Stomach (tissue), 9 donors: ENCODE data around the gene NUP153. TPM values are rescaled to one million over a fixed set of nuclear protein-coding genes. Genes with fewer than 3 reads are reported as not detected.

ENCODE experiments used
- DNase-seq, 2 donors: peaks; one replicate each; pipeline versions ENCODE4 v3.0.0 to v3.0.0-alpha.2; 2013 to 2019
- H3K27ac ChIP-seq, 5 donors: fragments of 200-600 bp in 4 of 5; sonication (generic) in 4 of 5; one replicate each; pipeline ENCODE4 v1.5.1; 2013 to 2019; ENCODE audit warnings: mild to moderate bottlenecking in 1 of 5, moderate library complexity in 1 of 5
- H3K27me3 ChIP-seq, 3 donors: fragments of 200-600 bp; sonication (generic); one replicate each; pipeline ENCODE4 v1.5.1; 2017 to 2019; ENCODE audit warnings: mixed run types in 1 of 3
- H3K36me3 ChIP-seq, 4 donors: fragments of 200-600 bp; sonication (generic); 1 replicate in 3 of 4; 2 replicates in 1 of 4; pipeline ENCODE4 v1.5.1; 2016 to 2019
- H3K4me1 ChIP-seq, 4 donors: fragments of 200-600 bp; sonication (generic); one replicate each; pipeline ENCODE4 v1.5.1; 2016 to 2019
- H3K4me3 ChIP-seq, 4 donors: fragments of 200-600 bp; sonication (generic) in 3 of 4; one replicate each; pipeline ENCODE4 v1.5.1; 2016 to 2019; ENCODE audit warnings: mild to moderate bottlenecking in 1 of 4
- H3K9me3 ChIP-seq, 4 donors: fragments of 200-600 bp; sonication (generic); one replicate each; pipeline ENCODE4 v1.5.1; 2016 to 2019
- EP300 ChIP-seq: sonication (generic); formaldehyde crosslinking; IDR thresholded peaks from one replicate; pipeline ENCODE4 v1.6.1; 2017; ENCODE audit warnings: antibody characterized with exemption
- POLR2A ChIP-seq, 4 donors: fragments of 450-650 bp; IDR thresholded peaks; one replicate each; pipeline ENCODE4 v1.6.1; 2016; ENCODE audit warnings: antibody characterized with exemption in 4 of 4, control low read depth in 2 of 4, mild to moderate bottlenecking in 1 of 4, moderate library complexity in 1 of 4
- POLR2AphosphoS5 ChIP-seq, 3 donors: sonication (generic); formaldehyde crosslinking; IDR thresholded peaks; one replicate each; pipeline ENCODE4 v1.6.1; 2016; ENCODE audit warnings: antibody characterized with exemption in 3 of 3
- WGBS, 5 donors: extraction: QIAGEN DNeasy Blood & Tissue Kit in 3 of 5; methylation state at CpG; one replicate each; pipeline versions ENCODE4 v1.1.5 to v1.1.7; 2013 to 2018; 5-methylcytosine and 5-hydroxymethylcytosine counted together
- intact Hi-C: fragments of 100-400 bp; cut with DNase I; formaldehyde crosslinking; loops from one replicate; pipeline ENCODE4 v1.15.1; 2023; ENCODE audit warnings: low total_unique reads
- polyA plus RNA-seq, 3 donors: library from polyadenylated mRNA; stranded (reverse); fragments of 200-250 nt; gene quantifications; one replicate each; pipeline ENCODE4 v1.2.3, GENCODE V29; 2013
- total RNA-seq, 5 donors: library from RNA; depleted of rRNA; stranded (reverse); fragments of >200 nt; gene quantifications; one replicate each; pipeline versions ENCODE4 v1.1.0 to v1.2.3, GENCODE V29; 2014 to 2016
- TF ChIP-seq, protein P1 (sequence below), 7 experiments: fragments of 450-650 bp in 4 of 7; fragments of 200-600 bp in 3 of 7; sonication (generic) in 3 of 7; IDR thresholded peaks; one replicate each; pipeline ENCODE4 v1.5.1; 2016 to 2019; ENCODE audit warnings: antibody characterized with exemption in 7 of 7, control low read depth in 2 of 7, mild to moderate bottlenecking in 1 of 7
- donor health status: healthy with polysubstance abuse.
- donor health status: Bipolar disorder and iron deficiency.
- donor health status: healthy.

NUP153 gene
- total and polyA plus RNA-seq, 8 donors, result 5.2 to 50.5 (median 18.2) TPM

DNA sequence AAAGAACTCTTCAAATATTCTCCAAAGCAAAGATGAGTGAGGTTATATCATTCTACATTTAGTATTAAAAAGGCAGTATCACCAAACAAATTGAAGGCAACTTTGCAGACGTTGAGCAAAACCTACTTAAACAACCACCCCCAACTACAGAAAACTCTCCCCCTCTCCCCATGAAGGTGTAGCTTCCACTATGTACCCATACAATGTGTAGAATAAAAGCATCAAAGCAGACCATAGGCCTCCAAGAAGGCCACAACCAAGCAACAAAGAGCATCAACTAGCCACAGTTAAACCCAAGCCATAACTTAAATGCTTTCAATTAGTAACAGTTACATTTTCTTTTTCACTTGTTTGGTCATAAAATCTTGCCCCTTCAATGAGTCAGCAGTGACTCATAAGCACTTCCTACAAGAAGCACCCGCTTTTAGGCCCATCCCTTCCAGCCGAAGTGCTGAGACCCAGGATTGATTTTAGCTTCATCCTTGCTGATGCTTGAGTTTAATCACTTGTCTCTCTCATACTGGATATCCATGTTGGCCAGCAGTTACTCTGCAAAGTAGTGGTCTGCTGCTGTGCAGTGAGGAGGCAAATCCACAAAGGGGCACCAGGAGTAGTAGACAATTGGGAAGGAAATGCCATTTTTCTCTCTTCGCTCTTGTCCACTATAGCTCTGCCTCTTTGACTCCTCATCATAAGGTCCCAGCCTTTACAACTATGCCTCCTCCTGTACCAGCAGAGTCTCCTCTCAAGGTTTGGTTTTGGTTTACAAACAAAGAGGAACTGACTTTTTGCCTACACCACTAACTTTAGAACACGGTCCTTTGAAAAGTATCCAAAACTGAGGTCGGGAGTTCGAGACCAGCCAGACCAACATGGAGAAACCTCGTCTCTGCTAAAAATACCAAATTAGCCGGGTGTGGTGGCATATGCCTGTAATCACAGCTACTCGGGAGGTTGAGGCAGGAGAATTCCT, 8.4 kb upstream of the NUP153 start:
- H3K27ac ChIP-seq, result peak overlapping the region in 1 of 5 donors; percentile 14
- intact Hi-C loops, result no loop called here
- TF ChIP-seq POLR2A (IDR thresholded peaks at IDR 0.05) (no peak), POLR2AphosphoS5 (IDR thresholded peaks at IDR 0.05) (no peak), EP300 (no peak)
- TF ChIP-seq, protein P1, sequence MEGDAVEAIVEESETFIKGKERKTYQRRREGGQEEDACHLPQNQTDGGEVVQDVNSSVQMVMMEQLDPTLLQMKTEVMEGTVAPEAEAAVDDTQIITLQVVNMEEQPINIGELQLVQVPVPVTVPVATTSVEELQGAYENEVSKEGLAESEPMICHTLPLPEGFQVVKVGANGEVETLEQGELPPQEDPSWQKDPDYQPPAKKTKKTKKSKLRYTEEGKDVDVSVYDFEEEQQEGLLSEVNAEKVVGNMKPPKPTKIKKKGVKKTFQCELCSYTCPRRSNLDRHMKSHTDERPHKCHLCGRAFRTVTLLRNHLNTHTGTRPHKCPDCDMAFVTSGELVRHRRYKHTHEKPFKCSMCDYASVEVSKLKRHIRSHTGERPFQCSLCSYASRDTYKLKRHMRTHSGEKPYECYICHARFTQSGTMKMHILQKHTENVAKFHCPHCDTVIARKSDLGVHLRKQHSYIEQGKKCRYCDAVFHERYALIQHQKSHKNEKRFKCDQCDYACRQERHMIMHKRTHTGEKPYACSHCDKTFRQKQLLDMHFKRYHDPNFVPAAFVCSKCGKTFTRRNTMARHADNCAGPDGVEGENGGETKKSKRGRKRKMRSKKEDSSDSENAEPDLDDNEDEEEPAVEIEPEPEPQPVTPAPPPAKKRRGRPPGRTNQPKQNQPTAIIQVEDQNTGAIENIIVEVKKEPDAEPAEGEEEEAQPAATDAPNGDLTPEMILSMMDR (IDR thresholded peaks at IDR 0.05), result no peak
- no peak for DNase-seq
- no peaks in the 10 kb centered on the region for H3K27me3 ChIP-seq
- H3K4me1 ChIP-seq, result no peaks in the 10 kb centered on the region
- no peaks in the 10 kb centered on the region for H3K9me3 ChIP-seq
- no peak overlapping the region for H3K4me3 ChIP-seq
- 71 to 78% (median 74%) methylated on average over 9 to 10 of the region's 10 CpGs for WGBS, 5 donors
- no peaks in the 10 kb centered on the region for H3K36me3 ChIP-seq

DNA sequence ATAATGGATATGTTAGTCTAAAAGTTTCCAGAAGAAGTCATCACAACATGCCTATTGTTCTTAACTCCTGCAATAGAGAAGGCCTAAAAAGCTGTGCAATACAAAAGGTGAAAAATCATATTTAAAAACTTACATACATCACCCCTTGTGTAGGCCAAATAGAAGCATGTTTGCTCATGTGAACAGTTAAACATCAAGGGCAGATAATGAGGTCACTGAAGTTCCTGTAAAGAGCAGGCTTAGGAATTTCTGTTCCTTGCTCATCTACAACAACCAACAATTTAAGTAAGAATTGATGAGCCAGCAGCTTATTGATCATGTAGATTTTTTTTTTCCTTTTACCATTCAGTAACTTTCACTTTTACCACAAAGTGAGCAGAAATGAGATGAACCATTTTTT, 7.5 kb upstream of the NUP153 start:
- intact Hi-C loops, result no loop called here
- no peak for TF ChIP-seq POLR2AphosphoS5 (IDR thresholded peaks at IDR 0.05)
- no peak for TF ChIP-seq POLR2A (IDR thresholded peaks at IDR 0.05)
- TF ChIP-seq, protein P1 (IDR thresholded peaks at IDR 0.05), result no peak
- TF ChIP-seq EP300, result no peak
- Histone ChIP-seq H3K27me3 (no peaks in the 10 kb centered on the region), H3K4me3 (no peak overlapping the region), H3K36me3 (no peaks in the 10 kb centered on the region), H3K4me1 (no peaks in the 10 kb centered on the region), H3K27ac (no peak overlapping the region), H3K9me3 (no peaks in the 10 kb centered on the region)
- no peak for DNase-seq

DNA sequence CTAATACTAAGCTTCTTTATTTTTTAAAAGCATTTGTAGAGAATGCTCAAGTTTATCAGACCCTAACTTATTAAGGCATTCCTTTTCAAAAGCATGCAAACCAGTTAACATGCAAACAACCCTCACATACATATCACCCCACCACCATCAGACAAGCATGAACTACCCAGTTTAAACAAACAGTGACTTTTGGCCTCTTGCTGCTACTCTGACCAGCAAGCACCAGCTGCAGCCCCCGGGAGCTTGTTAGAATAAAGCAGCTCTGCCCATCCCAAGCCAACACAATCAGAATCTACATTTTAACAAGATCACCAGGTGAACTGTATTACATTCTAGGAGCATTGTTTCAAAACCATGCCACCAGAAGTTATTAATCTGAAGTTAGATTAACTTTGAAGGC, 5.9 kb upstream of the NUP153 start:
- TF ChIP-seq, protein P1 (IDR thresholded peaks at IDR 0.05), result no peak
- no peak for TF ChIP-seq EP300
- no peak for TF ChIP-seq POLR2A (IDR thresholded peaks at IDR 0.05)
- no peak for TF ChIP-seq POLR2AphosphoS5 (IDR thresholded peaks at IDR 0.05)

DNA sequence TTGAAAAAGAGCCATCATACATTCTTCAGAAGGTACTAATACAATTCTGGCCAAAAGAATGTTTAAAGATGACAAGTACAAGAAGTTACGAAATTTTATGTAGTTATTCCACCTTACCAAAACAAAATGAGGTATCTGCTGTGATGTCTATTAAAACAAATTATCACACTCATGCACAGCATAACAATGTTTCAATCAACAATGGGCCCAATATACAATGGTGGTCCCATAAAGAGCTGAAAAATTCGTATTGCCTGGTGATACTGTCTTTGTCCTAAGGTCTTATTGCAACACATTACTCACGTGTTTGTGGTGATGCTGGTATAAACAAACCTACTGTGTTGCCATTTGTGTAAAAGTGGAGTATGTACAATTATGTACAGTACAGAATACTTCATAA, 3.6 kb upstream of the NUP153 start:
- TF ChIP-seq POLR2A (IDR thresholded peaks at IDR 0.05) (no peak), POLR2AphosphoS5 (IDR thresholded peaks at IDR 0.05) (no peak), EP300 (no peak)
- TF ChIP-seq, protein P1 (IDR thresholded peaks at IDR 0.05), result no peak
- WGBS, 5 donors, result 65 to 82% (median 77%) methylated on average over 3 of the region's 3 CpGs
- Histone ChIP-seq H3K9me3 (no peaks in the 10 kb centered on the region), H3K4me1 (peaks cover 0 to 9% (median 4%) of the 10 kb centered on the region in 4 donors), H3K27me3 (no peaks in the 10 kb centered on the region), H3K36me3 (no peaks in the 10 kb centered on the region), H3K4me3 (no peak overlapping the region), H3K27ac (no peak overlapping the region)
- intact Hi-C loops, result no loop called here
- no peak for DNase-seq

More for the DNA sequence above, 5.9 kb upstream of the NUP153 start:
- DNase-seq, result no peak
- Histone ChIP-seq H3K9me3 (no peaks in the 10 kb centered on the region), H3K27ac (no peak overlapping the region), H3K36me3 (no peaks in the 10 kb centered on the region), H3K27me3 (no peaks in the 10 kb centered on the region), H3K4me1 (peaks cover 0 to 4% (median under 1%) of the 10 kb centered on the region in 4 donors), H3K4me3 (no peak overlapping the region)
- WGBS, 5 donors, result 18 to 52% (median 40%) methylated on average over 1 of the region's 1 CpG
- intact Hi-C loops, result no loop called here
